HCT116 (cell line): ENCODE measurements around the gene ZBTB8A. TPM values are rescaled to one million over a fixed set of nuclear protein-coding genes. Genes with fewer than 3 reads are reported as not detected.

Experiments used
- ATAC-seq: fragments of 200-7000 bp; cut with Tn5 transposase; 2 replicates; pipeline ENCODE4 v1.9.1; 2020; ENCODE audit warnings: mild to moderate bottlenecking, moderate library complexity
- BruUV-seq: library from RNA; stranded (reverse); fragments of 400-500 nt; replicated peaks from 2 replicates; lab custom pipeline; 2021; lab: Mats Ljungman, UMichigan
- CTCF ChIA-PET: fragments of 300-600 bp; sonication (Branson Sonifier 250); formaldehyde crosslinking; loops from one replicate; lab custom pipeline; 2021; ENCODE audit warnings: antibody characterized with exemption; lab: Charles Lee
- POLR2A ChIA-PET: fragments of 300-600, 350-600 bp; sonication (Branson Sonifier 250); formaldehyde crosslinking; loops from one replicate; lab custom pipeline; 2021; ENCODE audit warnings: antibody characterized with exemption; lab: Charles Lee
- RAD21 ChIA-PET, 2 experiments: fragments of 300-600 bp; sonication (Branson Sonifier 250); formaldehyde crosslinking; loops; one replicate each; lab custom pipeline; 2023; ENCODE audit warnings: low total read pairs in 2 of 2; ENCODE audit not compliant: uncharacterized antibody in 2 of 2, unreplicated experiment in 2 of 2, low non-redundant PET in 1 of 2; lab: Charles Lee
- DNase-seq: peaks from one replicate; pipeline ENCODE4 v3.0.0-alpha.2; 2010; ENCODE audit warnings: low read depth, low spot score
- H2AFZ ChIP-seq: fragments of 200-600 bp; shearing (Covaris generic), sonication (generic); 2 replicates; pipeline ENCODE4 v1.6.1; 2017; ENCODE audit warnings: low read depth, mixed run types, mixed read lengths, antibody characterized with exemption, low read length; ENCODE audit not compliant: poor library complexity, severe bottlenecking
- H3K27ac ChIP-seq: 2 replicates; pipeline ENCODE4 v1.5.1; 2012; ENCODE audit warnings: low read depth, low read length
- H3K27me3 ChIP-seq: fragments of 200-600 bp; sonication (generic); 2 replicates; pipeline ENCODE4 v1.6.1; 2016; ENCODE audit warnings: mixed run types, low read length, mixed read lengths; ENCODE audit not compliant: insufficient read depth
- H3K36me3 ChIP-seq, 2 experiments: fragments of 200-500 bp in 1 of 2; fragments of 200-600 bp in 1 of 2; sonication (Bioruptor generic) in 1 of 2; sonication (generic) in 1 of 2; 2 replicates each; pipeline versions ENCODE4 v1.5.1 to v1.6.1; 2014 to 2016; ENCODE audit warnings: low read length in 2 of 2, inconsistent platforms in 1 of 2, mixed read lengths in 1 of 2, mixed run types in 1 of 2; ENCODE audit not compliant: insufficient read depth in 2 of 2, control insufficient read depth in 1 of 2
- H3K4me1 ChIP-seq, 2 experiments: fragments of 200-600 bp in 1 of 2; sonication (generic) in 1 of 2; 2 replicates each; pipeline versions ENCODE4 v1.5.1 to v1.6.1; 2012 to 2017; ENCODE audit warnings: low read length in 2 of 2, inconsistent platforms in 1 of 2, mild to moderate bottlenecking in 1 of 2, mixed read lengths in 1 of 2, mixed run types in 1 of 2, moderate library complexity in 1 of 2; ENCODE audit not compliant: insufficient read depth in 2 of 2, control insufficient read depth in 1 of 2
- H3K4me2 ChIP-seq: fragments of 200-600 bp; sonication (generic); 2 replicates; pipeline ENCODE4 v1.6.1; 2017; ENCODE audit warnings: mixed run types, low read length, mixed read lengths
- H3K4me3 ChIP-seq, 2 experiments: fragments of 200-600 bp in 1 of 2; sonication (generic) in 1 of 2; replicated peaks in 1 of 2; 2 replicates each; pipeline ENCODE4 v1.5.1; 2011 to 2016; ENCODE audit warnings: low read length in 2 of 2, control low read depth in 1 of 2, low read depth in 1 of 2, mild to moderate bottlenecking in 1 of 2, mixed read lengths in 1 of 2, mixed run types in 1 of 2
- H3K79me2 ChIP-seq: fragments of 200-600 bp; sonication (generic); 2 replicates; pipeline ENCODE4 v1.6.1; 2017; ENCODE audit warnings: mild to moderate bottlenecking, mixed run types, low read length, moderate library complexity, mixed read lengths; ENCODE audit not compliant: insufficient read depth
- H3K9ac ChIP-seq: fragments of 200-600 bp; sonication (generic); 2 replicates; pipeline ENCODE4 v1.6.1; 2016; ENCODE audit warnings: low read length, mixed read lengths
- H3K9me2 ChIP-seq: fragments of 200-600 bp; sonication (generic), shearing (Covaris generic); 2 replicates; pipeline ENCODE4 v1.6.1; 2017; ENCODE audit warnings: mixed run types, mild to moderate bottlenecking, moderate library complexity; ENCODE audit not compliant: insufficient read depth
- H3K9me3 ChIP-seq, 2 experiments: fragments of 200-500 bp in 1 of 2; fragments of 200-600 bp in 1 of 2; sonication (Bioruptor generic) in 1 of 2; sonication (generic) in 1 of 2; 2 replicates each; pipeline ENCODE4 v1.6.1; 2014 to 2017; ENCODE audit warnings: low read length in 2 of 2, mixed read lengths in 2 of 2, inconsistent platforms in 1 of 2, low read depth in 1 of 2, mild to moderate bottlenecking in 1 of 2, mixed run types in 1 of 2, moderate library complexity in 1 of 2; ENCODE audit not compliant: control insufficient read depth in 1 of 2, insufficient read depth in 1 of 2
- H4K20me1 ChIP-seq: fragments of 200-600 bp; sonication (generic), shearing (Covaris generic); 2 replicates; pipeline ENCODE4 v1.6.1; 2017; ENCODE audit warnings: mixed run types, mild to moderate bottlenecking, moderate library complexity; ENCODE audit not compliant: insufficient read depth
- CBX3 ChIP-seq: IDR thresholded peaks from 2 replicates; pipeline ENCODE4 v1.6.1; 2012; ENCODE audit warnings: low read depth
- ELF1 ChIP-seq: IDR thresholded peaks from 2 replicates; pipeline ENCODE4 v1.6.1; 2012; ENCODE audit warnings: low read depth, borderline replicate concordance
- EZH2 ChIP-seq: fragments of 200-600 bp; sonication (generic); IDR thresholded peaks from 2 replicates; pipeline ENCODE4 v1.6.1; 2017; ENCODE audit warnings: antibody characterized with exemption, mixed run types
- EZH2phosphoT487 ChIP-seq: fragments of 200-600 bp; IDR thresholded peaks from 2 replicates; pipeline ENCODE4 v1.6.1; 2018; ENCODE audit warnings: antibody characterized with exemption, borderline replicate concordance
- POLR2A ChIP-seq: IDR thresholded peaks from 2 replicates; pipeline ENCODE4 v1.7.0; 2011; ENCODE audit warnings: borderline replicate concordance; ENCODE audit not compliant: insufficient read depth, insufficient read length; ENCODE audit errors: extremely low read depth
- POLR2AphosphoS5 ChIP-seq: IDR thresholded peaks from 2 replicates; pipeline ENCODE4 v1.6.1; 2011; ENCODE audit warnings: mild to moderate bottlenecking, low read depth, low read length, moderate library complexity
- RAD21 ChIP-seq: IDR thresholded peaks from 2 replicates; pipeline ENCODE4 v1.6.1; 2012; ENCODE audit warnings: low read depth, mild to moderate bottlenecking
- REST ChIP-seq: IDR thresholded peaks from 2 replicates; pipeline ENCODE4 v1.6.1; 2012; ENCODE audit warnings: low read depth
- SP1 ChIP-seq: IDR thresholded peaks from 2 replicates; pipeline ENCODE4 v1.6.1; 2012; ENCODE audit warnings: low read depth
- TCF7L2 ChIP-seq: IDR thresholded peaks from 2 replicates; pipeline ENCODE4 v1.7.0; 2011; ENCODE audit warnings: borderline replicate concordance, inconsistent platforms; ENCODE audit not compliant: insufficient read depth, insufficient read length; ENCODE audit errors: extremely low read depth
- YY1 ChIP-seq: IDR thresholded peaks from 2 replicates; pipeline ENCODE4 v1.6.1; 2011; ENCODE audit warnings: low read length, low read depth, moderate library complexity, mild to moderate bottlenecking; ENCODE audit not compliant: insufficient replicate concordance; ENCODE audit errors: extremely low read depth
- ZBTB33 ChIP-seq: IDR thresholded peaks from 2 replicates; pipeline ENCODE4 v1.6.1; 2011; ENCODE audit warnings: mild to moderate bottlenecking, low read length, moderate library complexity; ENCODE audit not compliant: insufficient replicate concordance; ENCODE audit errors: extremely low read depth
- ZFX ChIP-seq: fragments of 450-650 bp; IDR thresholded peaks from 2 replicates; pipeline ENCODE4 v1.6.1; 2017
- ZNF274 ChIP-seq: fragments of 200-500 bp; sonication (Bioruptor generic); IDR thresholded peaks from 2 replicates; pipeline ENCODE4 v1.6.1; 2014; ENCODE audit warnings: mild to moderate bottlenecking, low read depth, low read length, inconsistent platforms
- intact Hi-C: fragments of 100-400 bp; cut with micrococcal nuclease; formaldehyde crosslinking; loops from 2 replicates; pipeline ENCODE4 v1.10.0; 2022
- total RNA-seq: library from RNA; stranded (reverse); gene quantifications from one replicate; pipeline ENCODE4 v1.2.1, GENCODE V29; 2021; ENCODE audit not compliant: unreplicated experiment

The ZBTB8A gene
- total RNA-seq, 1 experiment from 2014 or later: 9.7 TPM

- no peak overlapping the region for H2AFZ ChIP-seq
These were observed 53.7 kb downstream of the ZBTB8A start for GRCh38 chr1:32592943-32593342.

More at GRCh38 chr1:32592943-32593342, 53.7 kb downstream of the ZBTB8A start:
- H3K36me3 ChIP-seq: 0 out of 4 replicates have a peak, but pooled peaks cover 0 to 6% of the 10 kb centered on the region in 2 experiments
- RAD21 ChIA-PET: no interaction called here
- CTCF ChIA-PET: no interaction called here
- BruUV-seq: no TSS peak
- no peaks in the 10 kb centered on the region for H4K20me1 ChIP-seq
- POLR2A ChIA-PET: no interaction called here
- H3K27me3 ChIP-seq: no peaks in the 10 kb centered on the region
- ATAC-seq (no peak), DNase-seq (no peak)
- H3K79me2 ChIP-seq: 0 out of 2 replicates have a peak, but pooled peaks cover 3% of the 10 kb centered on the region
- H3K9me3 ChIP-seq: no peaks in the 10 kb centered on the region
- no peak for TF ChIP-seq POLR2A
- no peak for TF ChIP-seq TCF7L2
- no peak for TF ChIP-seq EZH2phosphoT487
- TF ChIP-seq ELF1: no peak
- TF ChIP-seq RAD21: no peak
- no peak for TF ChIP-seq ZBTB33
- TF ChIP-seq YY1: no peak
- TF ChIP-seq ZNF274: no peak
- TF ChIP-seq CBX3: no peak
- no peak for TF ChIP-seq EZH2
- TF ChIP-seq REST: no peak
- no peak for TF ChIP-seq POLR2AphosphoS5
- no peak for TF ChIP-seq ZFX
- TF ChIP-seq SP1: no peak
- H3K9ac ChIP-seq: no peak overlapping the region
- H3K4me1 ChIP-seq: peaks cover 7 to 13% of the 10 kb centered on the region in 2 experiments; a peak in 2 of 4 replicates
- intact Hi-C loops: no loop called here
- no peak overlapping the region for H3K4me2 ChIP-seq
- H3K4me3 ChIP-seq: no peak overlapping the region
- no peaks in the 10 kb centered on the region for H3K9me2 ChIP-seq
- no peak overlapping the region for H3K27ac ChIP-seq
